Stimulated activated CD4-positive, alpha-beta T cell treated with anti-CD3 and anti-CD28 coated beads, Interleukin-4, amount 100 ng/mL, for 24 hours (primary cell): ENCODE data around the gene CCDC7.
"Not testable (repeated sequence)": the region's sequence is repeated elsewhere in the genome, so short reads cannot be mapped to it uniquely, and the experiment has no call there.

Experiments
- DNase-seq: peaks from one replicate; pipeline ENCODE4 v3.0.0-alpha.2; 2020

CCDC7 gene

DNA sequence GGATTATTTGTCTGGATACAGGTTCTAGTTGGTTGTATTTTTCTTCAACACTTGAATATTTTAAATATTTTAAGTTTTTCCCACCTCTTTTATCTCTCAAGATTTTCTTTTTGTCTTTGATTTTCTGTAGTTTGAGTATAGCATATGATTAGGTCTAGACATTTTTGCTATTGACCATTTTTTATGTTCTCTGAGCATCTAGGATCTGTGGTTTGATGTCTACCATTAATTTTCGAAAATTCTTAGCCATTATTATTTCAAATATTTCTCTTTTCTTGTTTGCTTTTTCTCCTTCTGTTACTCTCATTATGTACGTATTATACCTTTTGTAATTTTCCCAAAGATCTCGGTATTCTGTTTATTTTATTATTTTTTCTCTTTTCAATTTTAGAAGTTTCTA lies 293.0 kb downstream of the CCDC7 start:
- DNase-seq, result no peak

DNA sequence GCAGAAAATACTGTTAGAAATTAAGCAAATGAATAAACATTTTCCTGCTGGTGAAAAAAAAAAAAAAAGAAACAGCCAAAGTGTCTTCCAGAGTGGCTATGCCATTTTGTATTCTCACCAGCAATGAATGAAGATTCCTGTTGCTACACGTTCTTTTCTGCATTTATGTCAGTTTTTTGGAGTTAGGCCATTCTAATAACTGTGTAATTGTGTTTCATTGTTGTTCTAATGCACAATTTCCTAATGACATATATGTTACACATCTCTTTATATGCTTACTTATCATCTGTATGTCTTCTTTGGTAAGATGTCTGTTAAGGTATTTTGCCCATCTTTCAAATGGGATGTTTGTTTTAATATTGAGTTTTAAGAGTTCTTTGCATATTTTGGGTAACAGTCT lies 298.4 kb downstream of the CCDC7 start:
- DNase-seq, result no peak

DNA sequence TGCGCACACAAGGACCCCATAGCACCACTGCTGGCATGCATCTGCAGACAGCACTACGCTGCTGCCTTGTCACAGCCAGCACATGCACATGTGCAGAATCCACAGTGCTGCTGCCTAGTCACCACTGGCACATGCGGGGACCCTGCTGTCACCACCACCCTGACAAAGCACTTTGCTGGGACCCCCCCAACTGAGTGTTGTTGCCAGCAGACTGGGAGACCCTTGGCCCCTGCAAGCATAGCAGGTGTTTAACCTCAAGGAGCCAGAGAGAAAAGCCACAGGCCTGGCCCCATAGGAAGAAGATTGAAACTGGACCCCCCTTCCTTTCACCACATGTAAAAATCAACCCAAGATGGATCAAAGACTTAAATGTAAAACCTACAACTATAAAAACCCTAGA lies 300.9 kb downstream of the CCDC7 start:
- DNase-seq, result no peak

GRCh38 chr10:32751582-32751981 lies 305.6 kb downstream of the CCDC7 start:
- DNase-seq, result no peak

DNA sequence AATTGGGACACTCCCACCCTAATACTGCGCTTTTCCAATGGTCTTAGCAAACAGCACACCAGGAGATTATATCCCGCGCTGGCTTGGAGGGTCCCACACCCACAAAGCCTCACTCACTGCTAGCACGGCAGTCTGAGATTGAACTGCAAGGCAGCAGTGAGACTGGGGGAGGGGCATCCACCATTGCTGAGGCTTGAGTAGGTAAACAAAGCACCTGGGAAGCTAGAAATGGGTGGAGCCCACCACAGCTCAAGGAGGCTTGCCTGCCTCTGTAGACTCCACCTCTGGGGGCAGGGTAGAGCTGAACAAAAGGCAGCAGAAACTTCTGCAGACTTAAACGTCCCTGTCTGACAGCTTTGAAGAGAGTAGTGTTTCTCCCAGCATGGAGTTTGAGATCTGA lies 309.0 kb downstream of the CCDC7 start:
- DNase-seq, result not testable (repeated sequence)

DNA sequence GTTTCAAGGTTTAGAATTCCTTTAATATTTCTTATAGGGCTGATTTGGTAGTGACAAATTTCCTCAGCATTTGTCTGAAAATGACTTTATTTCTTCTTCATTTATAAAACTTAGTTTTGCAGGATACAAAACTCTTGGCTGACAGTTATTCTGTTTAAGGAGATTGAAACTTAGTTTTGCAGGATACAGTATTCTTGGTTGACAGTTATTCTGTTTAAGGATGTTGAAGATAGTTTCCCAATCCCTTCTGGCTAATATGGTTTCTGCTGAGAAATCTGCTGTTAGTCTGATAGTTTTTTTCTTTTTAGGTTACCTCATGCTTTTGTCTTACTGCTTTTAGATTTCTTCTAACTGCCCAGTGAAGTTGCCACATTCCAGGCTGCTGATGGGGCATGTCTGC lies 325.3 kb downstream of the CCDC7 start:
- no peak for DNase-seq

- no peak for DNase-seq
Observed at GRCh38 chr10:32773105-32773504, 327.2 kb downstream of the CCDC7 start.

GRCh38 chr10:32786968-32787367 lies 341.0 kb downstream of the CCDC7 start:
- DNase-seq, result no peak

GRCh38 chr10:32787690-32788284 lies 341.8 kb downstream of the CCDC7 start:
- no peak for DNase-seq

DNA sequence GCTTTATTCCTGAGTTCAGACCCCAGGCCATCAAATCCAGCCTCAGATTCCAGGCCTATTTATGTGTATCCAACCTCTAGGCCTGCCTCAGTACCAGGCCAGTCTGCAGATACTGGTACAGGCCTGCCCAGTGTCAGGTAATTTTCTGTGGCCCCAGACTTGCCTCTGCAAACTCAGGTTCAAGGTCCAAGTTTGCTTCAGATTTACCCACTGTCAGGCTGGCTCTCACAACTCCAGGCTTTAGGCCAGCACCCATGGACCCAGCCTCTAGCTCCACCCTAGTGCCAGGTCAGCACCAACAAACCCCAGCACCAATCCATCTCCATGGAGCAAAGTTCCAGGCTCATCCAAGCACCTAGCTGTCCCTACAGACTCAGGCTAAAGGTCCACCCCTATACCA lies 342.4 kb downstream of the CCDC7 start:
- DNase-seq, result no peak

DNA sequence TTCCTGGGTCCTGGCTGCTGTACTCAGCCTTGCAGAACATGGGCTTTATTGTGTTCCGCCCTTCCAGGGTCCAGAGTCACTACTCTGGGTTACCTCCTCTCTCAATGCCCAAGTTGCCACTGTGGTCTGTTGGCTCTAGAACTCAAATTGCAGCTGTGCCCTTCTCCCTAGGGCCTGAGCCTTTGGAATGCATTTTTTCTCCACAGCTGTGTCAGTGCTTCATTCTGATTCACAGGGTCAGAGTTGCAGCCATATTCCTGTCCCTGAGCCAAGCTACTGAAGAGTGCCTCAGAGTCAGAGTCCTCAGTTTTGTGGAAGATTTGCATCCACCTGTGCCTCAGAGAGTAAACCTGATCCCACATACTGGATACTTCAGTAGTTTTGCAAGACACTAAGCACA lies 344.5 kb downstream of the CCDC7 start:
- DNase-seq, result no peak

DNA sequence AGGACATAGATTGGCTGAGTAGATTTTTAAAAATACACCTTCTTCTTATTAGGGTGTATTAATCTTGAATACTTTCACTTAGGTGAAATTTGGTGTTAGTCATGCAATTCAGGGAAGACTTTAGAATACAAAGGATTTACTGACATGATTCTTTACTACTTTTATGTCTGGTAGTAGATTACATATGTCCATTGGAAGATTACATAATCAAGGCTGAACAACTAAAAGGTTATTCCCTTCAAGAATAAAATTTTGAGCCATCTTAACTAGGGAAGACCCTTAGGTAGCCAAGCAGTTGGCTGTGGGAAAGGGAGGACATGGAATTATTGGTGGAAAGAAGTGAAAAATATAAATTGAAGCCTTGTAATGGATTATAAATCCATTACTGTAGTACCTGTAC lies 347.1 kb downstream of the CCDC7 start:
- DNase-seq, result no peak

DNA sequence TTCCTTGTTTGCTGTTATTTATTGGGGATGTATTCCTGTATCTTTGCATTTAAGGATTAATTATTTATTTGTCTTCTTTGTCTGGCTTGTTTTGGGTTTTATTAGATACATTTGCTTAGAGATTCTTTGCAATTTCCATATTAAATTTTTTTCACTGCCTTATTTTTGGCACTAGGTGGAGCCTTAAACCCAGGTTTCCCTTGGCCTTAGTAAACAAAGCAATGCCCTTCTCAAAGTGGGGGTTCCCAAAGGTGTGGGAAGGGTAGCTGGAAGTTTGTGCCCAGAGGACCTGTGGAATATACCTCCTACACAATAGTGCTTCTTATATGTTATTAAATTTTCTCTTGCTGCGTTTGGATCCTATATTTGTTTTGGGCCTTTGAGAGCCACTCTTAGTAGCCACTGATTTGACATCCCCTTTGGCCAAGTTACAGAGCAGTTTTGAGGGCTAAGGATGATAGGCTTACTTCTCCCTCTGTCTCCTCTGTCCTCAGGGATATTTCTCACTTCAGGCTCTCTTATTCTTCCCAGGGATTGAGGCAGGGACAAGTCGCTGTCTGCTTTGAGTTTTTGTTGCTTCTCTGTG lies 349.8 kb downstream of the CCDC7 start:
- peak; percentile 16 for DNase-seq

DNA sequence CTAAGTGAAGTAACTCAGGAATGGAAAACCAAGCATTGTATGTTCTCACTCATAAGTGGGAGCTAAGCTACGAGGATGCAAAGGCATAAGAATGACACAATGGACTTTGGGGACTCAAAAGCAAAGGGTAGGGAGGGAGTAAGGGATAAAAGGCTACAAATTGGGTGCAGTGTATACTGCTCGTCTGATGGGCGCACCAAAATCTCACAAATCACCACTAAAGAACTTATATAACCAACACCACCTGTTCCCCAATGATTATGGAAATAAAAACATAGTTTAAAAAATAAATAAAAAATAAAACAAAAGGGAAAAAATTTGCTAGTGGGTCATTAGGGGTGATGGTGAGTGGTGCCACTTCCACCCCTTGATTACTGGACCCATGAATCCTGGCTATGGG lies 351.5 kb downstream of the CCDC7 start:
- DNase-seq, result not testable (repeated sequence)

DNA sequence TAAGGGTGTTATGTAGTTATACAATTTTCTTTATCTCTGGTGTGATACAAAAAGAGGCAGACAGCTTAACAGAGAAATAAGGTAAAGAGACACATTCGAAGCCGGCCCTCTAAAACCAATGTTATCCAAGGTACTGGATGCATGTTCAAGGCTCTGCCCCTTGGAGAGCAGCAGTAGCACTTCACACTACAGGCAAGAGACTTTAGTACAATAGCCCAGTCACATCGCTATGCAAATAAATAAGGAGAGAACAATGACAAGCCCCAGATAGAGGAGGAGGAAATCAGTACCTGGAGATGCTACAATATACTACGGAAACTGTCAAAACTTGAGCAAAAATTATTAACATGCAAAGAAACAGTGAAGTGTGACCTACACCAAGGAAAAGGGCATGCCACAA lies 401.0 kb downstream of the CCDC7 start:
- DNase-seq, result no peak

GRCh38 chr10:32851301-32851700 lies 405.4 kb downstream of the CCDC7 start:
- DNase-seq, result no peak

- DNase-seq, result no peak
Observed at GRCh38 chr10:32854435-32854834, 408.5 kb downstream of the CCDC7 start.

DNA sequence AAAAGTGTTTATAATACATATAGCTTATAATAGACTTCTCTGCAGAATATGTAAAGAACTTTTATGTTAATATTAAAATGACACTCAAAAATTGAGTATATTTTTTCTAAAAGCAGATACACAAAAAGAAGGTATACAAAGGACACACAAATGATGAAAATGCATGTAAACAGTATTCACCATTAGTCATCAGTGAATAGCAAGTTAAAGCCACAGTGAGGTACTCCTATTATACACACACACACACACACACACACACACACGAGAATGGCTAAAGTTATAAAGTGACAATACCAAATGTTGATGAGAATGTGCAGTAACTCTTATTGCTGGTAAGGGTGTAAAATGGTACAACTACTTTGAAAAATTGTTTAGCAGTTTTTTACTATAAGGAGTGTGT lies 419.2 kb downstream of the CCDC7 start:
- DNase-seq, result no peak

DNA sequence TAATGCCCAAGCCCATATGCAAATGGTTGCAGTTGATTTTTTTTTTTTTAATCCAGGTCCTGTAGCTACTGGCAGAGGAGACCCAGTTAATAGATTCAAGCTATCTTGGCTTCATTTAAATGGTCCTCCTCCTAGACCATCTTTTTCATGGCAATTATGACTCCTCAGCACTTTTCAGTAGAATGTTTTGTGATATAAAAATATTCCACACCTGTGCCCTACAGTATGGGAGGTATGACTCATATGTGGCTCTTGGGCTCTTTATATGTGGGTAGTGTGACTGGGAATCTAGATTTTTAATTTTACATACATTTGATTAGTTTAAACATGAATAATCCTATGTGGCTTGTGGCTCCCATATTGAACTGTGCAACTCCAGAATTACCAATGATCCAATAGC lies 432.0 kb downstream of the CCDC7 start:
- DNase-seq, result no peak

GRCh38 chr10:32878646-32879045 lies 432.7 kb downstream of the CCDC7 start:
- no peak for DNase-seq

- DNase-seq, result no peak
Observed at GRCh38 chr10:32882076-32882475, 436.1 kb downstream of the CCDC7 start.

- no peak for DNase-seq
Observed at GRCh38 chr10:32887481-32887880, 441.5 kb downstream of the CCDC7 start.

DNA sequence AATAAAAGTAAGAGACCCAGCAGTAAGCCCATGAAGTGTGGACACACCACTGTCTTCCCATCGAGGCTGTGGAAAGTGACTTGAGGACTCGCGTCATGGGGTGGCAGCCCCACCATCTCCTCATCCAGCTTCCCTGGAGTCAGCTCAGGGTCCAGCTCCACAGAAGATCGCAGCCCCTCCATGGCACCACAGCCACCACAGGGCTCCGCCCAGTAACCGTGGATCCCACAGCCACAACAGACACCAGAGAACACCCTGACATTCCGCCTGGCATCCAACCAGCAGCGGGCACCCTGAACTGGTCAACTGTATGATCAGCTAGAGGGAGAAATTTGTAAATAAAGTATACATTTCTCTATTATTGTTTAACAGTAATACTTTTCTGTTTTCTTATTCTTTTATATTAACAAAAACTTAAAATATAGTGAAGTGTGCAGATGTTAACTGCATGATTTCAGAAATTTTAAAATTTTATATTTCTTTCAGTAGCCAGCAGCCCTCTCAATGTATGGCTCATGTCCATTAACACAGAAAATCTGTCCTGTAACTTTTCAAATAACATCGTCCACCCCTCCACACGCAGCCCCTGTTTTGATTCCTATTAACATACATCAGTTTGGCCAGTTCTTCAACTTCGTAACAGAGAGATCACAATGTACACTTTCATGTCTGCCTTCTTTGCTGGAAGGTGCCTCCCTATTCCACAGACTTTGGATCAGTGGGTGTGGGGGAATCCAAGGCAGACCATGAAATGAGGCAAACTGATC lies 442.4 kb downstream of the CCDC7 start:
- no peak for DNase-seq

DNA sequence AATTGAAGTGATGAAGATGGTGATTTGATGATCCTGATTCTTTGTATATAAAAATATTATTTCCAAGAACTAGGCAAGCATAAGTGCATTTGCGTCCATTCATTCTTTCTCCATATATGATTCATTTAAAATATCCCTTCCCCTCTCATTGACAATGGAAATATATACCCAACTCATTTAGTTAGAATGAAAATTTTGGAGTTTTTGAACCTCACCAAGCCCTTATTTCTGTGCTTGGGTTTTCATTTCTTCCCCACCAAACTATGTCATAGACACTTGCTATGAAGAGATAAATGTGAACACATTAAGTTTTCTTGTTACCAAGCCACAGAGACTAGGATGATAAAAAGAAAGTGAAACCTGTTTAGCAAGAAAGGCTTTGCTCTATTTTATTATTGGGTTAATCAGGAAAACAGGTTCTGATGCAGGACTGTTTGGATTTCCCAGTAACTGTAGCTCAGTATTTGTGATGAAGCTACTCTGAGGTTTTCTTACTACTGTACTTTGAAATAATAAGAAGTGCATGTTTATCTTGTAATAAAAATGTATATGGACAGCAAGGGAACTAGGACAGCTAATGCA lies 443.8 kb downstream of the CCDC7 start:
- no peak for DNase-seq
